ENCODE measurements around the gene KRTAP23-1.

DNA sequence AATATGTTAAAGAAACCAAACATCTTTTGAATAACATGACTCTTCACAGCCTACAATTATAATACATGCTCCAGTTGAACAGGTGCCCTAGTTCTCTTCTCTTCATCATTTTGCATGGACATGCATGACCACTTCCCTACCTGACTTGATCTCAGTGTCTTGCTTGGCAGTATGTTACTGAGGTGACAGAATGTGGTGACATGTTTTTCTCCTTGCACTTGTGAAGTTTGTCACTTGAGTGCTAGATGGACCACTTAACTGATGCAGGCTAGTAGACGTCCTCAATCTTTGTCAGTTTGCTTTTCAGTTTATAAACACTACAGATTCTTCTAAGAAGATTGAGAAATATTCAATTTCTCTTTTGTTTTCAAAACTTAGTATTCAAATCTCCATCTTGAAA lies 33.8 kb upstream of the KRTAP23-1 start:
- TF ChIP-seq, protein P1, sequence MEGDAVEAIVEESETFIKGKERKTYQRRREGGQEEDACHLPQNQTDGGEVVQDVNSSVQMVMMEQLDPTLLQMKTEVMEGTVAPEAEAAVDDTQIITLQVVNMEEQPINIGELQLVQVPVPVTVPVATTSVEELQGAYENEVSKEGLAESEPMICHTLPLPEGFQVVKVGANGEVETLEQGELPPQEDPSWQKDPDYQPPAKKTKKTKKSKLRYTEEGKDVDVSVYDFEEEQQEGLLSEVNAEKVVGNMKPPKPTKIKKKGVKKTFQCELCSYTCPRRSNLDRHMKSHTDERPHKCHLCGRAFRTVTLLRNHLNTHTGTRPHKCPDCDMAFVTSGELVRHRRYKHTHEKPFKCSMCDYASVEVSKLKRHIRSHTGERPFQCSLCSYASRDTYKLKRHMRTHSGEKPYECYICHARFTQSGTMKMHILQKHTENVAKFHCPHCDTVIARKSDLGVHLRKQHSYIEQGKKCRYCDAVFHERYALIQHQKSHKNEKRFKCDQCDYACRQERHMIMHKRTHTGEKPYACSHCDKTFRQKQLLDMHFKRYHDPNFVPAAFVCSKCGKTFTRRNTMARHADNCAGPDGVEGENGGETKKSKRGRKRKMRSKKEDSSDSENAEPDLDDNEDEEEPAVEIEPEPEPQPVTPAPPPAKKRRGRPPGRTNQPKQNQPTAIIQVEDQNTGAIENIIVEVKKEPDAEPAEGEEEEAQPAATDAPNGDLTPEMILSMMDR (optimal IDR thresholded peaks at IDR 0.05 in 1 of 3, IDR thresholded peaks at IDR 0.05 in 1 of 3, conservative IDR thresholded peaks at IDR 0.05 in 1 of 3; ENCODE audit: extremely low read depth in 1 of 3, insufficient read depth in 2 of 3, low read length in 3 of 3) = no peak
- no peak for TF ChIP-seq EZH2 (IDR thresholded peaks at IDR 0.05; ENCODE audit: low read length)
